Nephron progenitor cell (in vitro differentiated cells): Measurements from ENCODE around the gene PSG6.
"Not testable (repeated sequence)": the region's sequence is repeated elsewhere in the genome, so short reads cannot be mapped to it uniquely, and the experiment has no call there.

Experiments
- DNase-seq: peaks from one replicate; pipeline ENCODE4 v3.0.0; 2021
- H3K27ac Mint-ChIP-seq: 2 replicates; pipeline ENCODE4 v1.8.0; 2021; ENCODE audit warnings: mild to moderate bottlenecking, moderate library complexity, mixed read lengths
- H3K27me3 Mint-ChIP-seq: 2 replicates; pipeline ENCODE4 v1.8.0; 2021; ENCODE audit warnings: mild to moderate bottlenecking, low read depth, mixed read lengths; ENCODE audit not compliant: poor library complexity
- H3K36me3 Mint-ChIP-seq: 2 replicates; pipeline ENCODE4 v1.8.0; 2021; ENCODE audit warnings: low read depth, mixed read lengths
- H3K4me1 Mint-ChIP-seq: 2 replicates; pipeline ENCODE4 v1.8.0; 2021; ENCODE audit warnings: mixed read lengths
- H3K4me3 Mint-ChIP-seq: 2 replicates; pipeline ENCODE4 v1.8.0; 2021; ENCODE audit warnings: mild to moderate bottlenecking, moderate library complexity, mixed read lengths
- H3K9me3 Mint-ChIP-seq: 2 replicates; pipeline ENCODE4 v1.8.0; 2021; ENCODE audit warnings: mild to moderate bottlenecking, moderate library complexity, mixed read lengths
- TF ChIP-seq, protein P1 (sequence below): fragments of 200-600 bp; sonication (generic); IDR thresholded peaks from 2 replicates; pipeline ENCODE4 v1.5.0; 2021; ENCODE audit warnings: antibody characterized with exemption

The PSG6 gene

GRCh38 chr19:42917634-42918033 lies at the start of gene PSG6:
Gene PSG6, minus strand, starts transcription at chr19:42917894. Its CDS starts 102 bp downstream, at chr19:42917792.
- not testable (repeated sequence) for H3K36me3 Mint-ChIP-seq, H3K27me3 Mint-ChIP-seq, H3K4me3 Mint-ChIP-seq, H3K4me1 Mint-ChIP-seq, H3K27ac Mint-ChIP-seq, DNase-seq
- peaks cover 91% of the 10 kb centered on the region for H3K9me3 Mint-ChIP-seq

- no peaks in the 10 kb centered on the region for H3K36me3 Mint-ChIP-seq
- DNase-seq, result no peak
- no peaks in the 10 kb centered on the region for H3K27me3 Mint-ChIP-seq
- H3K27ac Mint-ChIP-seq, result no peak overlapping the region
- H3K9me3 Mint-ChIP-seq, result peaks cover 90% of the 10 kb centered on the region
- H3K4me3 Mint-ChIP-seq, result no peak overlapping the region
- no peaks in the 10 kb centered on the region for H3K4me1 Mint-ChIP-seq
- TF ChIP-seq, protein P1, sequence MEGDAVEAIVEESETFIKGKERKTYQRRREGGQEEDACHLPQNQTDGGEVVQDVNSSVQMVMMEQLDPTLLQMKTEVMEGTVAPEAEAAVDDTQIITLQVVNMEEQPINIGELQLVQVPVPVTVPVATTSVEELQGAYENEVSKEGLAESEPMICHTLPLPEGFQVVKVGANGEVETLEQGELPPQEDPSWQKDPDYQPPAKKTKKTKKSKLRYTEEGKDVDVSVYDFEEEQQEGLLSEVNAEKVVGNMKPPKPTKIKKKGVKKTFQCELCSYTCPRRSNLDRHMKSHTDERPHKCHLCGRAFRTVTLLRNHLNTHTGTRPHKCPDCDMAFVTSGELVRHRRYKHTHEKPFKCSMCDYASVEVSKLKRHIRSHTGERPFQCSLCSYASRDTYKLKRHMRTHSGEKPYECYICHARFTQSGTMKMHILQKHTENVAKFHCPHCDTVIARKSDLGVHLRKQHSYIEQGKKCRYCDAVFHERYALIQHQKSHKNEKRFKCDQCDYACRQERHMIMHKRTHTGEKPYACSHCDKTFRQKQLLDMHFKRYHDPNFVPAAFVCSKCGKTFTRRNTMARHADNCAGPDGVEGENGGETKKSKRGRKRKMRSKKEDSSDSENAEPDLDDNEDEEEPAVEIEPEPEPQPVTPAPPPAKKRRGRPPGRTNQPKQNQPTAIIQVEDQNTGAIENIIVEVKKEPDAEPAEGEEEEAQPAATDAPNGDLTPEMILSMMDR, result no peak
Measured at GRCh38 chr19:42965176-42965575, 47.5 kb upstream of the PSG6 start.

DNA sequence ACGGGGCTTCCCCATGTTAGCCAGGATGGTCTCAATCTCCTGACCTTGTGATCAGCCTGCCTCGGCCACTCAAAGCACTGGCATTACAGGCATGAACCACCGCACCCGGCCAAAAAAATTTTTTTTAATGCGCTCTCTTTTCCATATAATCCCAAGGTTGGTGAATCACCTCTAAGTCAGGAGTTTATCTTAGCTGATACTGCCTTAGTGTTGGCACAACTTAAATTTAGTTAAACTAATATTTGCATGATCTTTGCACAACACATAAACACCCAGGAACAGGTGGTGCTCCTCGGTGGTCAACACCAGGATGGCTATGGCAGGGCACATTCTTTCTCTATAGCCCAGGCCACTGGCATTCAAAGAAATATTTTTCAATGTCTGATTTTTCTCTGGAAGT lies 43.4 kb upstream of the PSG6 start:
- no peak overlapping the region for H3K27ac Mint-ChIP-seq
- peaks cover 87% of the 10 kb centered on the region for H3K9me3 Mint-ChIP-seq
- H3K4me1 Mint-ChIP-seq, result no peaks in the 10 kb centered on the region
- no peak for DNase-seq
- H3K27me3 Mint-ChIP-seq, result no peaks in the 10 kb centered on the region
- no peak overlapping the region for H3K4me3 Mint-ChIP-seq
- TF ChIP-seq, protein P1, result no peak
- no peaks in the 10 kb centered on the region for H3K36me3 Mint-ChIP-seq

GRCh38 chr19:42952126-42952525 lies 34.4 kb upstream of the PSG6 start:
- not testable (repeated sequence) for H3K36me3 Mint-ChIP-seq, H3K27ac Mint-ChIP-seq

DNA sequence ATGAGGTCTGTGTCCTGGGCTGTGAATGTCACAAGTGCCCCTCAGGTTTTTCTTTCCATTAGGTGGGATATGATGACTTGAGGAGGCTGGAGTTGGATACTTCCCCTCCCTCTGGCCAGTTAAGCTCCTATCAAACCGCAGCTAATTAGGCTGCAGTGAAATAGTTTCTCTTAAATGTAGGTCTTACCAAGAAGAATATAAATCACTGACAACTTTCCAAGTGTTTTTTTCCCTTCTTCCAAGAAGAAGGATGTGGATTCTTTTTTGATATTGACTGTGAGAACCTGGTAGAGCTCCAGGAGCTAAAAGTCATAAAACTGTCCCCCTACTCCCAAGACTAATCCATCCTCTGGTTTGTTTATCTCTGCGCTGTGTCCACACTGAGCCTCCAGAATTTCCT lies 33.8 kb upstream of the PSG6 start:
- H3K9me3 Mint-ChIP-seq, result peaks cover 71% of the 10 kb centered on the region
- H3K27ac Mint-ChIP-seq, H3K4me3 Mint-ChIP-seq, H3K4me1 Mint-ChIP-seq, H3K36me3 Mint-ChIP-seq, DNase-seq, H3K27me3 Mint-ChIP-seq: not testable (repeated sequence)

More at GRCh38 chr19:42952126-42952525, 34.4 kb upstream of the PSG6 start:
- not testable (repeated sequence) for DNase-seq, H3K27me3 Mint-ChIP-seq, H3K4me1 Mint-ChIP-seq, H3K4me3 Mint-ChIP-seq
- peaks cover 67% of the 10 kb centered on the region for H3K9me3 Mint-ChIP-seq

DNA sequence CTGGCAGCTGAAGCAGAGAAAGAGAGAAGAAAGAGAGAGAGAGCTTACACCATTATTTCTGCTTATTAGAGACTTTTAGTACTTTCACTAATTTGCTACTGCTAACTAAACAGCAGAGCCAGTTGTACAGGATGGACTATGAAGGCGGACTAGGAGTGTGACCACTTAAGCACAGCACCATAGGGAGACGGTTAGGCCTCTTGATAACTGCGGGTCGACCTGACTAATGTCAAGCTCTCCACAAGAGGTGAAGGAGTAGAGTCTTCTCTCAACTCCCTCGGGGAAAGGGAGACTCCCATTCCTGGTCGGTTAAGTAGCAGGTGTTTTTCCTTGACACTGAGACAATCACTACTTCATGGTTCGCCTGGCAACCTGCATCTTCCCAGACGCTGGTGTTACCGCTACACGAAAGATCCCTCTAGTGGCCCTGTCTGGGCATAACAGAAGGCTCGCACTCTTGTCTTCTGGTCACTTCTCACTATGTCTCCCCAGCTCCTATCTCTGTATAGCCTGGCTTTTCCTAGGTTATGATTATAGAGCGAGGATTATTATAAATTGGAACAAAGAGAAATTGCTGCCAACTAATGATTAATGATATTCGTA lies 24.6 kb upstream of the PSG6 start:
- Mint-ChIP-seq H3K9me3 (peaks cover 81% of the 10 kb centered on the region), H3K36me3 (no peaks in the 10 kb centered on the region), H3K27ac (no peak overlapping the region), H3K27me3 (peaks cover 1% of the 10 kb centered on the region), H3K4me3 (no peak overlapping the region), H3K4me1 (no peaks in the 10 kb centered on the region)
- TF ChIP-seq, protein P1, result no peak
- DNase-seq, result no peak

GRCh38 chr19:42937107-42937506 lies 19.4 kb upstream of the PSG6 start, which contains the start of gene PSG7:
Gene PSG7, minus strand, starts transcription at chr19:42937207. Its CDS starts 131 bp downstream, at chr19:42937076.
- not testable (repeated sequence) for DNase-seq, H3K36me3 Mint-ChIP-seq, H3K27ac Mint-ChIP-seq, H3K4me1 Mint-ChIP-seq, H3K4me3 Mint-ChIP-seq, H3K27me3 Mint-ChIP-seq
- H3K9me3 Mint-ChIP-seq, result peaks cover 94% of the 10 kb centered on the region

DNA sequence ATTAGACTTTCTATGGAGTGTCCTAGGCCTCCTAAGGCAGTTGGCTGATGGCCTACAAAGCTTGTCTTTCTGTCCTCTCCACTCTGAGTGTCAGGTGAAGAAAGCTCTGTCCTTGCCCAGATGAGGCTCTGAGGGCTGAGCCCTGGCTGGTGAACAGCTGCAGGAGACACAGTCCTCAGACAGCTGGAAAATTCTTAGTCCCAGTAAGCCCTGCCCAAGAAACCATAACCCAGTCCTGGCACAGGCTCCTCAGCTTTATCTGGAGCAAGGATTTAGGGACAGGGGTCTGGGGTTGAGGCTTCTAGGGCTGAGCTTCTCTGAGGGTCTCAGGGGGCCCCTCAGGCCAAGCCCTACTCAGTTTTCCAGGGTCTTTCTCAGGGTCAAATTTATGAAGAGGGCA lies 17.0 kb upstream of the PSG6 start:
- not testable (repeated sequence) for H3K36me3 Mint-ChIP-seq, H3K4me3 Mint-ChIP-seq, H3K27me3 Mint-ChIP-seq, H3K4me1 Mint-ChIP-seq, H3K27ac Mint-ChIP-seq, DNase-seq
- H3K9me3 Mint-ChIP-seq, result peaks cover 96% of the 10 kb centered on the region

GRCh38 chr19:42934183-42934582 lies 16.5 kb upstream of the PSG6 start:
- H3K27me3 Mint-ChIP-seq, H3K36me3 Mint-ChIP-seq, H3K4me1 Mint-ChIP-seq, H3K27ac Mint-ChIP-seq, DNase-seq, H3K4me3 Mint-ChIP-seq: not testable (repeated sequence)
- peaks cover 94% of the 10 kb centered on the region for H3K9me3 Mint-ChIP-seq

DNA sequence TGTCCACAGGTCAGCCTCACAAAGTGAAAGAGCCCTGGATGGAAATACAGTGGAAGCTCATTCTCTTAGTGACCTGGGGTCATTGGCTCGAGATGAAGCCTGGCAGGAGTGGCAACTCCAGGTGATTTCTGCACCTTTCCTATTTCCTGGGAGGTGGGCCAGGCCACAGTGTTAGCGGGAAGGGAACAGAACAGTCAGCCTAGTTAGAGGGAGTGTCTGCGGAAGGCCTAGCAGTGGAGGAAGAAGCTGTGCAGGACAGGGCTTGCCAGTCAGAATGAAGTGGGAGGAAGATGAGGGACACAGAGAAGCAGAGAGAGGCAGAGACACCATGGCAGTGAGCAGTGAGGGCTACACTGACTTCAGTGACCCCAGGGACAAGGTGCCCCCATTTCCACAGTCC lies 15.7 kb upstream of the PSG6 start:
- peaks cover 94% of the 10 kb centered on the region for H3K9me3 Mint-ChIP-seq
- not testable (repeated sequence) for H3K36me3 Mint-ChIP-seq, DNase-seq, H3K4me1 Mint-ChIP-seq, H3K27ac Mint-ChIP-seq, H3K27me3 Mint-ChIP-seq, H3K4me3 Mint-ChIP-seq

GRCh38 chr19:42932485-42933101 lies 14.9 kb upstream of the PSG6 start:
- not testable (repeated sequence) for H3K27ac Mint-ChIP-seq, H3K4me3 Mint-ChIP-seq, H3K4me1 Mint-ChIP-seq, H3K27me3 Mint-ChIP-seq, H3K36me3 Mint-ChIP-seq, DNase-seq
- peaks cover 95% of the 10 kb centered on the region for H3K9me3 Mint-ChIP-seq

DNA sequence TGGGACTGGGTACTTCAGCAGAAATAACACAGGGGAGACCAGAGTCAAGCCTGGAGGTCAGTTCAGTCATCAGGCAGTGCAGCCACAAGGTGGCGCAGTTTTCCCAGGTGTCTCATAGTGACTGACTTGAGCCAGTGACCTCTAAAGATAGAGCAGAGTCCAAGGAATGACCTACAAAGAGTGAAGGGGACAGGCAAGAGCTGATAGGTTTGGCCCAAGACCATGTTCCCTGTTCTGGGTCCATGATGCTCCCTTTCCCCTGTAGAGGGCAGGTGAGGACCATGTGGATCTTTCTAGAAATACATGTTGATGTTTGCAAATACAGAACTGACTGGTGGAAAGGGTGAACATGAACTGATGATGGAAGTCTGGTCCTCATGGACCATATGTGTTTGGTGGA lies 12.5 kb upstream of the PSG6 start:
- H3K9me3 Mint-ChIP-seq, result peaks cover 94% of the 10 kb centered on the region
- DNase-seq, H3K36me3 Mint-ChIP-seq, H3K4me3 Mint-ChIP-seq, H3K27me3 Mint-ChIP-seq, H3K4me1 Mint-ChIP-seq, H3K27ac Mint-ChIP-seq: not testable (repeated sequence)
